Ishikawa (cell line): ENCODE measurements around the gene SH3RF1.

Source experiments
- CEBPB ChIP-seq: IDR thresholded peaks from 2 replicates; pipeline ENCODE4 v1.6.1; 2012
- CREB1 ChIP-seq: IDR thresholded peaks from 2 replicates; pipeline ENCODE4 v1.6.1; 2012; ENCODE audit warnings: low read depth
- FOXM1 ChIP-seq: IDR thresholded peaks from 2 replicates; pipeline ENCODE4 v1.6.1; 2012; ENCODE audit warnings: low read depth, borderline replicate concordance
- RAD21 ChIP-seq: IDR thresholded peaks from 2 replicates; pipeline ENCODE4 v1.6.1; 2012; ENCODE audit warnings: low read depth
- REST ChIP-seq: IDR thresholded peaks from 2 replicates; pipeline ENCODE4 v1.6.1; 2012; ENCODE audit warnings: low read depth, mild to moderate bottlenecking
- TAF1 ChIP-seq: IDR thresholded peaks from 2 replicates; pipeline ENCODE4 v1.6.1; 2012; ENCODE audit warnings: low read depth, mild to moderate bottlenecking
- YY1 ChIP-seq: IDR thresholded peaks from 2 replicates; pipeline ENCODE4 v1.6.1; 2012; ENCODE audit warnings: low read depth

- TF ChIP-seq FOXM1 (no peak), CEBPB (no peak), YY1 (no peak), RAD21 (no peak), REST (no peak), CREB1 (no peak), TAF1 (no peak)
These were observed 111.9 kb downstream of the SH3RF1 start for GRCh38 chr4:169158861-169159260.
